ENCODE data around the gene SLC25A12.

- TF ChIP-seq CTCF (IDR thresholded peaks at IDR 0.05) (no peak), POLR2A (IDR thresholded peaks at IDR 0.05) (no peak)
Observed at GRCh38 chr2:171882089-171882769, 11.8 kb downstream of the SLC25A12 start.
